ENCODE results near the gene PANX3.

PANX3 gene

DNA sequence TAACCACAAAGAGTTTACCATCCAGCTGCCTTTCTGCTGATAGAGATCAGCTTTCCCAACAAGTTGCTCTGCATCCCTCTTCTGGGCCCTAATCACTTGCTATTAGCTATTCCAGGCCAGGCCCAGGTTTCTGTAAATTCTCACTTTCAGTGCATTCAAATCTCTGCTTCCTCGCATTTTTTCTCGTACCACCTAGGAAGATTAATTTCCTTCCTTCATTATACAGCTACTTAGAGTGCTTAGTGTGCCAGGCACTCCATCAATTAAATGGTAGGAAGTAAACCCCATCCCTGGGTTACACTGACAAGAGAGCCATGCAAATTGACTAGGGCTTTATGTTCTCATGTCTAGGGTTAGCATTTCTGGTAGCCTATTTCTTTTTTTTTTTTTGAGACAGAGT, 52.6 kb downstream of the PANX3 start:
- Histone ChIP-seq H3K27ac (ENCODE audit: low read depth, low read length) (no peak overlapping the region), H3K27me3 (ENCODE audit: control insufficient read depth in 1 of 2, insufficient read depth in 2 of 2, low read length in 2 of 2) (no peaks in the 10 kb centered on the region), H3K9me3 (ENCODE audit: low read length) (no peaks in the 10 kb centered on the region), H3K4me3 (ENCODE audit: low read depth in 1 of 2, low read length in 2 of 2) (no peak overlapping the region), H3K36me3 (ENCODE audit: insufficient read depth, low read length) (peaks cover 6% of the 10 kb centered on the region), H3K9ac (ENCODE audit: low read length) (no peak overlapping the region), H3K4me1 (ENCODE audit: insufficient read depth, low read length) (no peaks in the 10 kb centered on the region)

DNA sequence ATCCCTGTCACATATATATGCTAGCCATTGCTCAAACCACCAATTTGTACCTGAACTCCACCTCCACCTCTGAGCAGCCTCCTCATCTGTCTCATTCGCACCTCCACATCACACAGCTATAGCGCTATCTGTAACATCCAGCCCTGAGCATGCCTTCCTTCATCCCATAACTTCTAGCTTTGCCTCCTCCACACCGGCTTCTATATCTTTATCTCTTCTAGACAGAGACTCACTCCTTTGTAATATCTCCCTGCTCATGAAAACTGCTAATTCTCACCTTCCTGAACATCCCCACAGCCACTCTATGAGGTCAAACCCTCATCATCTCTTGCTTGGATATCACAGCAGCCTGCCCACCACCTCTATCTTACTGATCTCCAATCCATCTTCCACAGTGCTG, 56.4 kb downstream of the PANX3 start:
- Histone ChIP-seq H3K4me1 (ENCODE audit: insufficient read depth, low read length) (peaks cover 3% of the 10 kb centered on the region), H3K9me3 (ENCODE audit: low read length) (no peaks in the 10 kb centered on the region), H3K36me3 (ENCODE audit: insufficient read depth, low read length) (peaks cover 6% of the 10 kb centered on the region), H3K9ac (ENCODE audit: low read length) (no peak overlapping the region), H3K27ac (ENCODE audit: low read depth, low read length) (no peak overlapping the region), H3K4me3 (ENCODE audit: low read depth in 1 of 2, low read length in 2 of 2) (no peak overlapping the region), H3K27me3 (ENCODE audit: control insufficient read depth in 1 of 2, insufficient read depth in 2 of 2, low read length in 2 of 2) (no peaks in the 10 kb centered on the region)

DNA sequence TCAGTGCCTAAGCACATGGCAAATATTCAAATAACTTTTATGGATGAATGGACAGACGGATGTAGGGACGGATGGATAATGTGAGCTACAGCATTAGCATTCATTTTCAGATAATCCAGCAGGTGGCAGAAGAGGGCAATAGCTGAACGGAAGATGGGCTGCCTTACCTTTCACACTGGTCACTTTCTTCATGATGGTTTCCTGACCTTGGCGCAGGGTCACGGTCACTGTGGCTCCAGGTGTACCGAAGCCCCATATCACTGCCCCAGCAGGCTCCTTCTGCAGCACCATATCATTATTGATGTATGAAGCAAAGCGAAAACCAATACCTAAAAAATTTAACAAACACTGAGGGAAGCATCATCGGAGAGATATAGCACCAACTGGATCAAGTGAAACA, 58.0 kb downstream of the PANX3 start:
- no peak overlapping the region for H3K9ac ChIP-seq (ENCODE audit: low read length)
- peaks cover 6% of the 10 kb centered on the region for H3K36me3 ChIP-seq (ENCODE audit: insufficient read depth, low read length)
- no peak overlapping the region for H3K27ac ChIP-seq (ENCODE audit: low read depth, low read length)
- H3K4me3 ChIP-seq (ENCODE audit: low read depth in 1 of 2, low read length in 2 of 2), result no peak overlapping the region
- H3K9me3 ChIP-seq (ENCODE audit: low read length), result no peaks in the 10 kb centered on the region
- peaks cover 11% of the 10 kb centered on the region for H3K4me1 ChIP-seq (ENCODE audit: insufficient read depth, low read length)
- no peaks in the 10 kb centered on the region for H3K27me3 ChIP-seq (ENCODE audit: control insufficient read depth in 1 of 2, insufficient read depth in 2 of 2, low read length in 2 of 2)
